Fibroblast of the aortic adventitia (primary cell): ENCODE results near the gene NPTXR. TPM values are rescaled to one million over a fixed set of nuclear protein-coding genes. Genes with fewer than 3 reads are reported as not detected.
A peak's percentile ranks its signal among the peaks of the same experiment; 100 is the strongest.
"Not testable (repeated sequence)": the region's sequence is repeated elsewhere in the genome, so short reads cannot be mapped to it uniquely, and the experiment has no call there.

Experiments
- DNase-seq: peaks from one replicate; pipeline ENCODE4 v3.0.0-alpha.2; 2010; ENCODE audit warnings: low read depth
- H3K4me3 ChIP-seq: 2 replicates; pipeline ENCODE4 v1.5.1; 2011; ENCODE audit warnings: low read depth, mild to moderate bottlenecking, control low read depth, low read length, moderate library complexity
- CTCF ChIP-seq: IDR thresholded peaks from 2 replicates; pipeline ENCODE4 v1.5.1; 2011; ENCODE audit warnings: mild to moderate bottlenecking, low read length, control low read depth, inconsistent platforms; ENCODE audit not compliant: insufficient read depth
- total RNA-seq: library from RNA; depleted of rRNA; stranded (reverse); fragments of >200 nt; gene quantifications from 2 replicates; pipeline ENCODE4 v1.2.3, GENCODE V29; 2012; ENCODE audit warnings: low replicate concordance

NPTXR gene
- total RNA-seq, 1 donor, result 1.3 TPM

GRCh38 chr22:38819387-38819940 lies 24.4 kb downstream of the NPTXR start:
- no peak overlapping the region for H3K4me3 ChIP-seq
- DNase-seq, result no peak
- TF ChIP-seq CTCF, result no peak

GRCh38 chr22:38817196-38817595 lies 26.6 kb downstream of the NPTXR start:
- DNase-seq, result no peak
- TF ChIP-seq CTCF, result no peak
- H3K4me3 ChIP-seq, result no peak overlapping the region

- TF ChIP-seq CTCF, result no peak
- no peak for DNase-seq
- H3K4me3 ChIP-seq, result no peak overlapping the region
These were observed 28.0 kb downstream of the NPTXR start for GRCh38 chr22:38815842-38816241.

- DNase-seq, result no peak
- no peak for TF ChIP-seq CTCF
- no peak overlapping the region for H3K4me3 ChIP-seq
These were observed 32.6 kb downstream of the NPTXR start for GRCh38 chr22:38811241-38811640.

- not testable (repeated sequence) for DNase-seq, H3K4me3 ChIP-seq
- peak; percentile 1 for TF ChIP-seq CTCF
These were observed 38.7 kb downstream of the NPTXR start for GRCh38 chr22:38805041-38805593.

- TF ChIP-seq CTCF, result no peak
- H3K4me3 ChIP-seq, result no peak overlapping the region
- peak; percentile 94 for DNase-seq
These were observed 41.1 kb downstream of the NPTXR start for GRCh38 chr22:38802671-38803121.
